Measurements from ENCODE around the gene WNK4.

The WNK4 gene

DNA sequence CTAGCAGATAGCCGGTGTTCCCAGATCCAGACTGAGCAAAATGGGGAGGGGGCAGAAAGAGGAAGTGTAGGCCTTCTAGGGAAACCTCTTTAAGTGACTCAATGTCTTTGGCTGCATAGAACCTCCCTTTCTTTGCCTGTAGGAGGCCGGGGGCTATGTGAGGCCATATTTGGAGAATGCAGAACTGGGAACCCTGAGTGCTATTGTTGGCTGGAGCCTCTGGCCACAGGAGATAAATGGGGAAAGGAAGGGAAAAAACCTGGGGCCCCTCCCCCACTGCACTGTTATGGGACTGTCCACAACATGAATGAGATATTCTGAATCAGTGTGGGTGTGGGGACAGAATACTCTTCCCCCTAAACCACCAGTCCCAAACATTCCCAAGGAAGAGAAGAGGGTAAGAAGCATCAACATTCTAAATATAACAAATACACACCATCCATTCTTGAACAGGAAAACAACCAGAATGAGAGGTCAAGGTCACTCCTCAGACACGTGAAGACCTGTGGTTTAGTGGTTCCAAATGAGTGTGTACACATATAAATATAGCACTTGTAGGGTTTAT lies 4.8 kb upstream of the WNK4 start:
- peak; percentile 75 for DNase-seq (ENCODE audit: low read depth)
- no peak for TF ChIP-seq MYC (IDR thresholded peaks at IDR 0.05; ENCODE audit: low read depth, low read length)
- TF ChIP-seq, protein P1, sequence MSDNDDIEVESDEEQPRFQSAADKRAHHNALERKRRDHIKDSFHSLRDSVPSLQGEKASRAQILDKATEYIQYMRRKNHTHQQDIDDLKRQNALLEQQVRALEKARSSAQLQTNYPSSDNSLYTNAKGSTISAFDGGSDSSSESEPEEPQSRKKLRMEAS (IDR thresholded peaks at IDR 0.05; ENCODE audit: low read depth, low read length), result no peak
- TF ChIP-seq POLR2A (IDR thresholded peaks at IDR 0.05; ENCODE audit: extremely low read depth, insufficient read length), result no peak

DNA sequence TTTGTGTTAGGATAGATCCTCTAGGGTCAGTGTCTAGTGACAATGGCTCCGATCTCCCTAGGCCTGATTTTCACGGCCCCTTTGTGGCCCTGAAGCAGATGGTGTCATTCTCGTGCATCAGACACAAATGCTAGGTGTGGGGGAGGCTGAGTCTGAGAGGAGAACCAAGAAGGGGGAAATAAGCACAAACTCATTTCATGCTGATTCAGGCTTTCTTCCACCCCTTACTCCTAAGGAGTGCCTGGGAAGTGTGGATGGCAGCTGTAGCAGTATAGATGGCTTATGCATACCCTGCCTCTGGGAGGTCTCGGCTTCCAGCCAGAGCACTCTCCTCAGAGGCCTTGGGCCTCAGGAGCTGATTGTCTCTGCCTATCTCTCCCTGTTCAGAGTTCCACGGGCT lies 1.8 kb upstream of the WNK4 start:
- TF ChIP-seq, protein P1 (IDR thresholded peaks at IDR 0.05; ENCODE audit: low read depth, low read length), result no peak
- TF ChIP-seq MYC (IDR thresholded peaks at IDR 0.05; ENCODE audit: low read depth, low read length), result no peak
- no peak for TF ChIP-seq POLR2A (IDR thresholded peaks at IDR 0.05; ENCODE audit: extremely low read depth, insufficient read length)
- TF ChIP-seq, protein P2, sequence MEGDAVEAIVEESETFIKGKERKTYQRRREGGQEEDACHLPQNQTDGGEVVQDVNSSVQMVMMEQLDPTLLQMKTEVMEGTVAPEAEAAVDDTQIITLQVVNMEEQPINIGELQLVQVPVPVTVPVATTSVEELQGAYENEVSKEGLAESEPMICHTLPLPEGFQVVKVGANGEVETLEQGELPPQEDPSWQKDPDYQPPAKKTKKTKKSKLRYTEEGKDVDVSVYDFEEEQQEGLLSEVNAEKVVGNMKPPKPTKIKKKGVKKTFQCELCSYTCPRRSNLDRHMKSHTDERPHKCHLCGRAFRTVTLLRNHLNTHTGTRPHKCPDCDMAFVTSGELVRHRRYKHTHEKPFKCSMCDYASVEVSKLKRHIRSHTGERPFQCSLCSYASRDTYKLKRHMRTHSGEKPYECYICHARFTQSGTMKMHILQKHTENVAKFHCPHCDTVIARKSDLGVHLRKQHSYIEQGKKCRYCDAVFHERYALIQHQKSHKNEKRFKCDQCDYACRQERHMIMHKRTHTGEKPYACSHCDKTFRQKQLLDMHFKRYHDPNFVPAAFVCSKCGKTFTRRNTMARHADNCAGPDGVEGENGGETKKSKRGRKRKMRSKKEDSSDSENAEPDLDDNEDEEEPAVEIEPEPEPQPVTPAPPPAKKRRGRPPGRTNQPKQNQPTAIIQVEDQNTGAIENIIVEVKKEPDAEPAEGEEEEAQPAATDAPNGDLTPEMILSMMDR (IDR thresholded peaks at IDR 0.05; ENCODE audit: low read depth, low read length), result no peak
- DNase-seq (ENCODE audit: low read depth), result no peak
- H3K4me3 ChIP-seq (ENCODE audit: low read depth, low read length), result no peak overlapping the region

More for the DNA sequence above, 4.8 kb upstream of the WNK4 start:
- H3K4me3 ChIP-seq (ENCODE audit: low read depth, low read length), result no peak overlapping the region

DNA sequence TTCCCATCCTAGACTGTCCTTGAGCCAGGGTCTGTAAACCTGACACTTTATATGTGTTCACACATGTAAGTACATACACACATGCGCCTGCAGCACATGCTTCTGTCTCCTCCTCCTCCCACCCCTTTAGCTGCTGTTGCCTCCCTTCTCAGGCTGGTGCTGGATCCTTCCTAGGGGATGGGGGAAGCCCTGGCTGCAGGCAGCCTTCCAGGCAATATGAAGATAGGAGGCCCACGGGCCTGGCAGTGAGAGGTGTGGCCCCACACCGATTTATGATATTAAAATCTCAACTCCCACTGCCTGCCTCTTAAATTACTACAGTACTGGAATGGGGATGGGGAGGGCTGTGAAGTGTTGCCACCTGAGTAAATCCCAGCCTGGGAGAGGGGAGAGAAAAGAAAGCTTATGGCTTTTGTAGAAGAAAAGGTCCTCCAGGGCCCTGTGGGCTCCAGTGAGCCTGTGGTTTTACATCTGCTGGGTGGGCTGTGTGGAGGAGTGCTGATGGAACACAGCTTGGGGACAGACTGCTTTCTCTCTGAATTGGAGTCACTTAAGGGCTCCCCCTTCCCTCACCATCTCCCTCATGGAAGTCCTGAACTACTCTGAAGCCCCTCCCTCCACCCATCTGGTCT lies 990 bp upstream of the WNK4 start:
- H3K4me3 ChIP-seq (ENCODE audit: low read depth, low read length), result no peak overlapping the region
- TF ChIP-seq, protein P1 (IDR thresholded peaks at IDR 0.05; ENCODE audit: low read depth, low read length), result no peak
- TF ChIP-seq, protein P2 (IDR thresholded peaks at IDR 0.05; ENCODE audit: low read depth, low read length), result no peak
- TF ChIP-seq MYC (IDR thresholded peaks at IDR 0.05; ENCODE audit: low read depth, low read length) (no peak), POLR2A (IDR thresholded peaks at IDR 0.05; ENCODE audit: extremely low read depth, insufficient read length) (no peak)
- DNase-seq (ENCODE audit: low read depth), result no peak

DNA sequence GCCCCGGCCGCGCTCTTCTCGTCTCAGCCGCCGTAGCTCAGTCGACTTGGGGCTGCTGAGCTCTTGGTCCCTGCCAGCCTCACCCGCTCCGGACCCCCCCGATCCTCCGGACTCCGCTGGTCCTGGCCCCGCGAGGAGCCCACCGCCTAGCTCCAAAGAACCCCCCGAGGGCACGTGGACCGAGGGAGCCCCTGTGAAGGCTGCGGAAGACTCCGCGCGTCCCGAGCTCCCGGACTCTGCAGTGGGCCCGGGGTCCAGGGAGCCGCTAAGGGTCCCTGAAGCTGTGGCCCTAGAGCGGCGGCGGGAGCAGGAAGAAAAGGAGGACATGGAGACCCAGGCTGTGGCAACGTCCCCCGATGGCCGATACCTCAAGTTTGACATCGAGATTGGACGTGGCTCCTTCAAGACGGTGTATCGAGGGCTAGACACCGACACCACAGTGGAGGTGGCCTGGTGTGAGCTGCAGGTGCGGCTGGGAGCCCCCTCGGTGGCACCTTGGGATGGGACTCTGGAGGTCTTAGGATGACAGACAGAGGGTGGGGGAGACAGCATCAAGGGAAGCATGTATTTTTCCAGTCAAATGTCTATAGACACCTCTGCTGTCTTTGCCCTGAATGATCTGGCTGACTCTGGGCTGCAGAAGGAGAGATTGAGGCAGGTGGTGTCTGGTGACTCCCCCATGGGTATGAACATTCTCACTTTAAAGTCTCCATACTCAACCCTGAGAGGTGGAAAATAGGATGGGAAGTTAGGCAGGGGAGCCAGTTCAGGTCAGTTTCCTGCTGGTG lies 635 bp downstream of the WNK4 start:
- H3K4me3 ChIP-seq (ENCODE audit: low read depth, low read length), result no peak overlapping the region
- no peak for TF ChIP-seq POLR2A (IDR thresholded peaks at IDR 0.05; ENCODE audit: extremely low read depth, insufficient read length)
- TF ChIP-seq, protein P2 (IDR thresholded peaks at IDR 0.05; ENCODE audit: low read depth, low read length), result no peak
- TF ChIP-seq, protein P1 (IDR thresholded peaks at IDR 0.05; ENCODE audit: low read depth, low read length), result no peak
- DNase-seq (ENCODE audit: low read depth), result no peak

DNA sequence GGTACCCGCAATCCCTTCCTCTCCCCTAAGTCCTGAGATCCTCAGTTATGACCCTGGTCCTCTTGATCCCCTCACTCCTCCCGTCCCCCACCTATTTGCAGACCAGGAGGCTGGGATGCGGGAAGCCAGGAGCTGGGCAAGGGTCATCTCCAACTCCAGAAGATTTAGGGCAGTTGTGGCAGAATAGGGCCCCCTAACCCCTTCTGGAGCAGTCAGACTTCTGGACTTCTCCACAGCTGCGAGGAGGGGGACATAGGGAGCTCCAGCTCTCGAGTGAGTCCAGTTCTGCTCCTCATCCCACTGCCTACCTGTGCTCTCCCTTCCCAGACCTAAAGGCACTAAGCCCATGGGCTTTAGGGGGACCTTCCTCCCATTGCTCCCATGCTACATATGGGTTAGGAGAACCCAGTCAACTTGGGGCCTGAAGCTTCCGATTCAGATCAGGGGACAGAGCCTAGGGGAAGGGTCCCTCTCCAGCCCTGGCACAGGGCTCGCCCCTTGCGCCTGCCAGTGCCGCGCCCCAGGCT lies 1.3 kb downstream of the WNK4 start:
- TF ChIP-seq, protein P2 (IDR thresholded peaks at IDR 0.05; ENCODE audit: low read depth, low read length), result no peak
- no peak for TF ChIP-seq MYC (IDR thresholded peaks at IDR 0.05; ENCODE audit: low read depth, low read length)
- TF ChIP-seq, protein P1 (IDR thresholded peaks at IDR 0.05; ENCODE audit: low read depth, low read length), result no peak
- DNase-seq (ENCODE audit: low read depth), result no peak
- H3K4me3 ChIP-seq (ENCODE audit: low read depth, low read length), result no peak overlapping the region
